ENCODE data around the gene ARHGAP33.

DNA sequence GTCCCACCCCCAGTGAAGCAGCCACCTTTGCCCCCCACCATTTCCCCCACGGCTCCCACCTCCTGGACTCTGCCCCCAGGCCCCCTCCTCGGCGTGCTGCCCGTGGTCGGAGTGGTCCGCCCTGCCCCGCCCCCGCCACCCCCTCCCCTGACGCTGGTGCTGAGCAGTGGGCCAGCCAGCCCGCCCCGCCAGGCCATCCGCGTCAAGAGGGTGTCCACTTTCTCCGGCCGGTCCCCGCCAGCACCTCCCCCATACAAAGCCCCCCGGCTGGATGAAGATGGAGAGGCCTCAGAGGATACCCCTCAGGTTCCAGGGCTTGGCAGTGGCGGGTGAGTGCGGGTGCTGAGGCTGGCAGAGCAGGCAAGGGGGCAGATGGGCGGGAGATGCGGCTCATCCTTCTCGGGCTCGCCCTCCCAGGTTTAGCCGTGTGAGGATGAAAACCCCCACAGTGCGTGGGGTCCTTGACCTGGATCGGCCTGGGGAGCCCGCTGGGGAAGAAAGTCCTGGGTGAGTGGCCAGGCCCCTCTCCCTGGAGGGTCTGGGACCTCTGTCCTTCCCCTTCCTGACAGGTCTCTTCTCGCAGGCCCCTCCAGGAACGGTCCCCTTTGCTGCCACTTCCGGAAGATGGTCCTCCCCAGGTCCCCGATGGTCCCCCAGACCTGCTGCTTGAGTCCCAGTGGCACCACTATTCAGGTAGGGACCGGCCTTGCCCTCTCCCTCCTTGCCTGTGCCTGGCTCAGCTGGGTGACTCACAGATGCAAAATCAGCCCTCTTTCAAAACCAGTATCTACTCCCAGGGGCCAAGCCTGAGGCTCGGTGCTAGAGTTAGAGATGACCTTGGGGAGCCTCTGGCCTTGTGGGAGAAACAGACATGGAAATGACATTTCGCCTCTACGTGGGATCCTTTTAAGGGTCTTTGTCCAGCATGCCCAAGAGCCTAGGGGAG, 41.9 kb upstream of the ARHGAP33 start:
- TF ChIP-seq, protein P1, sequence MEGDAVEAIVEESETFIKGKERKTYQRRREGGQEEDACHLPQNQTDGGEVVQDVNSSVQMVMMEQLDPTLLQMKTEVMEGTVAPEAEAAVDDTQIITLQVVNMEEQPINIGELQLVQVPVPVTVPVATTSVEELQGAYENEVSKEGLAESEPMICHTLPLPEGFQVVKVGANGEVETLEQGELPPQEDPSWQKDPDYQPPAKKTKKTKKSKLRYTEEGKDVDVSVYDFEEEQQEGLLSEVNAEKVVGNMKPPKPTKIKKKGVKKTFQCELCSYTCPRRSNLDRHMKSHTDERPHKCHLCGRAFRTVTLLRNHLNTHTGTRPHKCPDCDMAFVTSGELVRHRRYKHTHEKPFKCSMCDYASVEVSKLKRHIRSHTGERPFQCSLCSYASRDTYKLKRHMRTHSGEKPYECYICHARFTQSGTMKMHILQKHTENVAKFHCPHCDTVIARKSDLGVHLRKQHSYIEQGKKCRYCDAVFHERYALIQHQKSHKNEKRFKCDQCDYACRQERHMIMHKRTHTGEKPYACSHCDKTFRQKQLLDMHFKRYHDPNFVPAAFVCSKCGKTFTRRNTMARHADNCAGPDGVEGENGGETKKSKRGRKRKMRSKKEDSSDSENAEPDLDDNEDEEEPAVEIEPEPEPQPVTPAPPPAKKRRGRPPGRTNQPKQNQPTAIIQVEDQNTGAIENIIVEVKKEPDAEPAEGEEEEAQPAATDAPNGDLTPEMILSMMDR (conservative IDR thresholded peaks at IDR 0.05; ENCODE audit: low read length): no peak
- no peak for TF ChIP-seq EZH2phosphoT487 (IDR thresholded peaks at IDR 0.05; ENCODE audit: borderline replicate concordance)

Data from Loucy (cell line).